Measurements from ENCODE around the gene FOXC2.

DNA sequence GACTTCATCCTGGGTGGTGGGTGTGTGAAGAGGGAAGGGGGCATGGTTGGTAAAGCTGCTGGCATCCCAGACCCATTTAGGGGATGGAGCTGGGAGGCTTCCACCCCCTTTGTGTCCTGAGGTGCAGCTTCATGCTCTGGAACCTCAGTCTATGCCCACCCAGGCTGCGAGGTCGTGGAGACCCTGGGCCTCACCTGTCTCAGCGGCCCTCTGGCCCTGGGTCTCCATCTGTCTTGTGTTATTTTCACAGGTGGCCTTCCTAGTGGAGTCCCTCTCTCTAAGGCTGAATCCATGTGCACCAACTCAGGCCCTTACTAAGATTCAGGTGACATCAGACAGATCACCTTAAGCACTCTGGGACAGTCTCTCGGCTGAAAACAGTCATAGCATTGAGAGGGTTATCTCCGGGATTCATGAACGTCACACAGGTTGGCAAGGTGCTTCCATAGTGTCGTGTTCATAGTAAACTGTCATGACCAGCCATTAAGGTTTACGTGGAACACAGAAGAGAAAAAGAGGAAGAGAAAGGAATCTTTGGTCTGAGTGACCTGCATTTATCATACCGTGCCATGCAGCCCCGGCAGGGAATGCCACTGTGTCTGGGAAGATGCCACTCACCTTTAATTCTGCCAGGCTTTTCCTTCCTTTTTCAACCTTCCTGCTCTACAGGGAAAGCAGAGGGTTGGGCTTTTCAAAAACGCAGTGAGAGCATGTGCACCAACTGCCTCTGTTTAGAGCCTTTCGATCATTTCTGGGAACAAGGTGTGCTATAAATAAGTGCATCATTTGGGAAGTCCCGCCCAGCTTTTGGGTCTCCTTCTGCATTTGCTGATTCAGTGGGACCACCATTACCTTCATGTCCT, 7.2 kb downstream of the FOXC2 start:
- TF ChIP-seq POLR2A (IDR thresholded peaks at IDR 0.05; ENCODE audit: low read depth, low read length) (no peak), POLR2AphosphoS5 (IDR thresholded peaks at IDR 0.05; ENCODE audit: low read depth, low read length) (no peak), TAF1 (IDR thresholded peaks at IDR 0.05; ENCODE audit: low read depth, low read length) (no peak), PAX5 (IDR thresholded peaks at IDR 0.05; ENCODE audit: insufficient read depth, low read length, severe bottlenecking) (no peak), SPI1 (IDR thresholded peaks at IDR 0.05; ENCODE audit: low read depth, low read length) (0 out of 2 replicates have a peak, but pooled peaks have one; percentile 3), POU2F2 (IDR thresholded peaks at IDR 0.05; ENCODE audit: low read depth, low read length) (no peak)
